ENCODE data around the gene PTPRD. TPM values are rescaled to one million over a fixed set of nuclear protein-coding genes. Genes with fewer than 3 reads are reported as not detected.

PTPRD gene
- total RNA-seq, 2 experiments from 2014 or later, result 0.03 TPM; not detected in 1

- intact Hi-C loops (cut with micrococcal nuclease; ENCODE audit: unreplicated experiment), result no loop called here
- Histone ChIP-seq H3K9me2 (ENCODE audit: insufficient read depth, low read length) (no peaks in the 10 kb centered on the region), H3K4me3 (ENCODE audit: low read depth, low read length, poor library complexity, severe bottlenecking) (no peak overlapping the region), H3K79me2 (ENCODE audit: insufficient read depth, low read depth, low read length) (no peaks in the 10 kb centered on the region), H3K27ac (ENCODE audit: low read depth, low read length, poor library complexity, severe bottlenecking) (no peak overlapping the region), H3K4me2 (ENCODE audit: low read length) (no peak overlapping the region), H2AFZ (ENCODE audit: low read length) (no peak overlapping the region), H3K36me3 (ENCODE audit: insufficient read depth, low read length) (no peaks in the 10 kb centered on the region), H3K4me1 (ENCODE audit: insufficient read depth, low read length, poor library complexity, severe bottlenecking) (no peaks in the 10 kb centered on the region), H4K20me1 (ENCODE audit: insufficient read depth, low read length) (no peaks in the 10 kb centered on the region), H3K9me3 (ENCODE audit: low read length) (peaks cover 5% of the 10 kb centered on the region; the same call in 1 of the 2 replicates)
- no peak for DNase-seq (ENCODE audit: low spot score)
- TF ChIP-seq, protein P1, sequence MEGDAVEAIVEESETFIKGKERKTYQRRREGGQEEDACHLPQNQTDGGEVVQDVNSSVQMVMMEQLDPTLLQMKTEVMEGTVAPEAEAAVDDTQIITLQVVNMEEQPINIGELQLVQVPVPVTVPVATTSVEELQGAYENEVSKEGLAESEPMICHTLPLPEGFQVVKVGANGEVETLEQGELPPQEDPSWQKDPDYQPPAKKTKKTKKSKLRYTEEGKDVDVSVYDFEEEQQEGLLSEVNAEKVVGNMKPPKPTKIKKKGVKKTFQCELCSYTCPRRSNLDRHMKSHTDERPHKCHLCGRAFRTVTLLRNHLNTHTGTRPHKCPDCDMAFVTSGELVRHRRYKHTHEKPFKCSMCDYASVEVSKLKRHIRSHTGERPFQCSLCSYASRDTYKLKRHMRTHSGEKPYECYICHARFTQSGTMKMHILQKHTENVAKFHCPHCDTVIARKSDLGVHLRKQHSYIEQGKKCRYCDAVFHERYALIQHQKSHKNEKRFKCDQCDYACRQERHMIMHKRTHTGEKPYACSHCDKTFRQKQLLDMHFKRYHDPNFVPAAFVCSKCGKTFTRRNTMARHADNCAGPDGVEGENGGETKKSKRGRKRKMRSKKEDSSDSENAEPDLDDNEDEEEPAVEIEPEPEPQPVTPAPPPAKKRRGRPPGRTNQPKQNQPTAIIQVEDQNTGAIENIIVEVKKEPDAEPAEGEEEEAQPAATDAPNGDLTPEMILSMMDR (conservative IDR thresholded peaks at IDR 0.05; ENCODE audit: low read length), result no peak
- no peak for TF ChIP-seq EZH2phosphoT487 (IDR thresholded peaks at IDR 0.05; ENCODE audit: borderline replicate concordance, low read depth, low read length)
- ChIA-PET POLR2A (no interaction called here), CTCF (ENCODE audit: unreplicated experiment) (no interaction called here)
- no TSS peak for BruUV-seq (replicated peaks)
Observed at GRCh38 chr9:8309258-8309657, 2303.5 kb downstream of the PTPRD start.

GRCh38 chr9:8304720-8305119 is 2308.1 kb downstream of the PTPRD start:
- Histone ChIP-seq H3K9me2 (ENCODE audit: insufficient read depth, low read length) (no peaks in the 10 kb centered on the region; the same call in 1 of the 2 replicates), H3K9me3 (ENCODE audit: low read length) (no peaks in the 10 kb centered on the region), H3K4me2 (ENCODE audit: low read length) (no peak overlapping the region), H3K79me2 (ENCODE audit: insufficient read depth, low read depth, low read length) (no peaks in the 10 kb centered on the region), H3K27ac (ENCODE audit: low read depth, low read length, poor library complexity, severe bottlenecking) (no peak overlapping the region), H3K4me3 (ENCODE audit: low read depth, low read length, poor library complexity, severe bottlenecking) (no peak overlapping the region), H4K20me1 (ENCODE audit: insufficient read depth, low read length) (no peaks in the 10 kb centered on the region), H3K36me3 (ENCODE audit: insufficient read depth, low read length) (no peaks in the 10 kb centered on the region), H3K4me1 (ENCODE audit: insufficient read depth, low read length, poor library complexity, severe bottlenecking) (no peaks in the 10 kb centered on the region), H2AFZ (ENCODE audit: low read length) (no peak overlapping the region)
- ChIA-PET CTCF (ENCODE audit: unreplicated experiment) (no interaction called here), POLR2A (no interaction called here)
- no TSS peak for BruUV-seq (replicated peaks)
- TF ChIP-seq, protein P1 (conservative IDR thresholded peaks at IDR 0.05; ENCODE audit: low read length), result no peak
- TF ChIP-seq EZH2phosphoT487 (IDR thresholded peaks at IDR 0.05; ENCODE audit: borderline replicate concordance, low read depth, low read length), result no peak
- intact Hi-C loops (cut with micrococcal nuclease; ENCODE audit: unreplicated experiment), result no loop called here
- no peak for DNase-seq (ENCODE audit: low spot score)

DNA sequence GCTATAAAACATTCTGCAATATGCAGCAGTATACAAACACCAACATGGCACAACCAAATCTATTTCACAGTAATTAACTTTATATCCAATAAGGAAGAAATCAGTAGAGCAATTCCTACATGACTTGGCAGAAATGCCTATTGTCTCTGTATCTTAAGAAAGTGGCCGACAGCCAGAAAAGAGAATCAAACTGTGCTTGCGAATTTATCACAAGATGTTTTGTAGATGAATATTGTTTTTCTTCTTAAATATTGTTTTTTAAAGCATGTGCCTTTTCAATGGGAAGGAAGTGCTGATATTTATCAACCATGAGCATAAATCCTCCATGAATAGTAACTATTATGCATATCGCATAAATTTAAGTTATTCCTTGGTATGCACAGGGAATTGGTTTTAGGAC is 2311.5 kb downstream of the PTPRD start:
- no peaks in the 10 kb centered on the region for H3K36me3 ChIP-seq (ENCODE audit: insufficient read depth, low read length)
- no TSS peak for BruUV-seq (replicated peaks)
- POLR2A ChIA-PET, result no interaction called here
- no peaks in the 10 kb centered on the region; the same call in 1 of the 2 replicates for H3K9me2 ChIP-seq (ENCODE audit: insufficient read depth, low read length)
- TF ChIP-seq, protein P1 (conservative IDR thresholded peaks at IDR 0.05; ENCODE audit: low read length), result no peak
- TF ChIP-seq EZH2phosphoT487 (IDR thresholded peaks at IDR 0.05; ENCODE audit: borderline replicate concordance, low read depth, low read length), result no peak
- H3K4me1 ChIP-seq (ENCODE audit: insufficient read depth, low read length, poor library complexity, severe bottlenecking), result no peaks in the 10 kb centered on the region
- H3K27ac ChIP-seq (ENCODE audit: low read depth, low read length, poor library complexity, severe bottlenecking), result no peak overlapping the region
- H2AFZ ChIP-seq (ENCODE audit: low read length), result no peak overlapping the region
- intact Hi-C loops (cut with micrococcal nuclease; ENCODE audit: unreplicated experiment), result no loop called here
- no peaks in the 10 kb centered on the region for H4K20me1 ChIP-seq (ENCODE audit: insufficient read depth, low read length)
- H3K4me2 ChIP-seq (ENCODE audit: low read length), result no peak overlapping the region
- CTCF ChIA-PET (ENCODE audit: unreplicated experiment), result no interaction called here
- H3K4me3 ChIP-seq (ENCODE audit: low read depth, low read length, poor library complexity, severe bottlenecking), result no peak overlapping the region
- DNase-seq (ENCODE audit: low spot score), result no peak
- no peaks in the 10 kb centered on the region for H3K9me3 ChIP-seq (ENCODE audit: low read length)
- H3K79me2 ChIP-seq (ENCODE audit: insufficient read depth, low read depth, low read length), result no peaks in the 10 kb centered on the region

All from OCI-LY7 (cell line).